Colon (tissue), 2 donors: ENCODE data around the gene SCGB1A1.
"Not testable (repeated sequence)": the region's sequence is repeated elsewhere in the genome, so short reads cannot be mapped to it uniquely, and the experiment has no call there.

Source experiments
- FAIRE-seq: peaks from 2 replicates; lab custom pipeline; 2012; peaks lifted over from hg19 to GRCh38; lab: Jason Lieb, UNC
- donor health status: control.
- donor health status: control.

SCGB1A1 gene

DNA sequence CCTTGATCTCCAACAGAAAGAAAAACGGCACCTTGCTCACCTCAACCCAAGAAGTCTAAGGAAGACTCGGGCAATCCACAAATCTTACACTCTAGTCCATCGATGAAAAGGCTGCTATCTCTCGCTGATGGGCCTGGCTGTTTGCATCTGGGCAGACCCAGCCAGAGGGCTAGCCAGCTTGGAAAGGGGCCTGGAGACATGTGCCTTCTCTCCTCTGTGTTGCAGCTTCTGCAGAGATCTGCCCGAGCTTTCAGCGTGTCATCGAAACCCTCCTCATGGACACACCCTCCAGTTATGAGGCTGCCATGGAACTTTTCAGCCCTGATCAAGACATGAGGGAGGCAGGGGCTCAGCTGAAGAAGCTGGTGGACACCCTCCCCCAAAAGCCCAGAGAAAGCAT, 3.2 kb downstream of the SCGB1A1 start:
- no peak for FAIRE-seq

DNA sequence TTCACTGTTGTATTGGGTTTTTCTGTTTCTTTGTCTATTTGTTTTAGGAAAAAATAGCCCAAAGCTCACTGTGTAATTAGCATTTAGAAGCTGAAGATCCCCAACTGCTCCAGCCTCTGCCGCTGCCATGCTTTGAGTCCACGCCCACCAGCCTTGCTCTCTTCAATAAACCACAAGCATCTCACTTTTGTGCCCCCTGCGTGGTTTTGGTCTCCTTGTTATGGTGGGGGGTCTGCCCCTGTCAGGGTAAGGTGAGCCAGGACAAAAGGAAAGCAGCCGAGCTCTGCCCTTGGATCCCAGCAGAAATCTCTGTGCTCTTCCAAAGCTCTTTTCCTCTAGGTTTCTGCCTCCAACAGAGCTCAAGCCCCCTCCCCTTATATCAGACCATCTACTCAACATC, 4.2 kb downstream of the SCGB1A1 start:
- no peak for FAIRE-seq

DNA sequence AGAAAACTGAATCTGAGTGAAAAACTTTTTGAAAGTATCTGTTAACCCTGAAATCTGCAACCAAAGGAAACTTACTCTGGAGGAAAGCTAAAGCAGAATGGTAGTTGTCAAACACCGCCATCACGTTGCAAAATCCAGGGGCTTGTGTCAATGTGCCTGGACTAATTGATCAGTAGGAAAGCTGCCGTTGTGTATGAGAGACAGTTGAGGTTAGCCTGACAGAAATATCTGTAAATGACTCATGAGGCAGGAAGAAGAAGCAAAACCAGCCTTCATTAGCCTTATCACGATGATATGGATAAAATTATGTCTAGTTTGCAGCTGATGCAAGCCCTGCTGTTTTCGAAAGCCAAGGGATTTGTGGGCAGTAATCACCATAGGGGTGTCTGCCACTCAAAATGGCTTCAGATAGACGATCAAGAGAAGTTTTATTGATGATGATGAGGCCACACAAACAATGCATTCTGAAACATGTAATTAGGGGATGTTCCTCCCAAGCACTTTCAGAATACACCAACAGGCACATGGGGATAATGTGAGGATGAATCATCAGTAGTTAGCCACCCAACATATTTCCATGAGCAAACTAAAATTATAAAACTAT, 8.9 kb downstream of the SCGB1A1 start:
- FAIRE-seq = no peak

GRCh38 chr11:62428871-62429560, 10.2 kb downstream of the SCGB1A1 start:
- no peak for FAIRE-seq

- no peak for FAIRE-seq
These were observed 11.6 kb downstream of the SCGB1A1 start for GRCh38 chr11:62430425-62430824.

- FAIRE-seq = no peak
These were observed 12.5 kb downstream of the SCGB1A1 start for GRCh38 chr11:62431171-62431901.

- no peak for FAIRE-seq
These were observed 13.9 kb downstream of the SCGB1A1 start for GRCh38 chr11:62432695-62433094.

GRCh38 chr11:62433141-62433903, 14.5 kb downstream of the SCGB1A1 start:
- FAIRE-seq = no peak

DNA sequence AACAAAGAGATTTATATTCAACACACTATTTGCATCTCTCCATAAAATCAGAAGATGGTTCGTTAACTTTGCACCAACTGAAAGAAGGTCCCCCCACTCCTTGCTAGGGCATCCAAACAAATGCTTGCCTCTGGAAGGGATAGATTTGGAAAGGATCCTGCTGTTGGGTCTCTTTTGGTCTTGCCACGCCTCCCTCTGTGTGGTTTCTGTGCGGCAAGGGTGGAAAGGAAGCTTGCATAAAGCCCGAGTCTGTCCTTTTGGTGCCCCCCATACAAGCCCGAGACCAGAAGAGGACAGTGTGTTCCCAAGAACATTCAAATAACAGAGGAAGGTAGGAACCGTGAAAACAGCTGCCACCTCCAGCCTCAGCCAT, 15.1 kb downstream of the SCGB1A1 start:
- FAIRE-seq = no peak

DNA sequence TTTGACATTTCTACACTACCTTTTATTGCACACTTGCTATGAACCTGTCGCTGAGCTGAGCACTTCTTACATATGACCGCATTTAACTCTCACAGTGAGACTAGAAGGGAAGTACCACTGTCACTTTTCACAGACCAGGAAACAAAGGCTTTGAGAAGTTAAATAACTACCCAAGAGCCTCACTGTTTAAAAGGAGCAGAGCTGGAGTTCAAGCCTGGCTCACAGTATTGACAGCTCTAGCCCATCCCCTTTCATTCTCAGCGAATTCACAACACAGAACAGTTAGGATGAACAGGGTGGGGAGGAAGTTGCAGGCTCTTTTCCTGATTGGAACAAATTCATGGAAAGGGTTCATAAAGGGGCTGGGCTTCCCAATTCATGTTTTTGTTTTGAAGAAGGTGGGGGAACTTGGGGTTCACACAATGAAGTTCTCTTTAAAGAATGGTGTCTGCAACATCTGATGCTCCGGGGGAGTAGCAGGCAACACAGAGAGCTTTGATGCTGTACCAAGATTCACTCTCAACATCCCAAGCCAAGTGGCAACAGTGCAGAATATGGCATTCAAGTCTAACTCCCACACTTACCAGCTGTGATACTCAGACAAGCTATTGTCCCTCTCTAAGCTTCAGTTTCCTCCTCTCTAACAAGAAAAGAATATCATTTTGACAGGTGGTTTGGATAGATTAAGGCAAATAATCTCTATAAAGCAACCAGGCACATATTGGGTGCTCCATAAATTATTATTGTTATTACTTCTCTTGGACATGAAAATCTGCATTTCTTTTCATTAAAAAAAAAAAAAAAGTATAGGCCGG, 17.2 kb downstream of the SCGB1A1 start:
- no peak for FAIRE-seq

GRCh38 chr11:62437616-62438015, 18.8 kb downstream of the SCGB1A1 start:
- no peak for FAIRE-seq

DNA sequence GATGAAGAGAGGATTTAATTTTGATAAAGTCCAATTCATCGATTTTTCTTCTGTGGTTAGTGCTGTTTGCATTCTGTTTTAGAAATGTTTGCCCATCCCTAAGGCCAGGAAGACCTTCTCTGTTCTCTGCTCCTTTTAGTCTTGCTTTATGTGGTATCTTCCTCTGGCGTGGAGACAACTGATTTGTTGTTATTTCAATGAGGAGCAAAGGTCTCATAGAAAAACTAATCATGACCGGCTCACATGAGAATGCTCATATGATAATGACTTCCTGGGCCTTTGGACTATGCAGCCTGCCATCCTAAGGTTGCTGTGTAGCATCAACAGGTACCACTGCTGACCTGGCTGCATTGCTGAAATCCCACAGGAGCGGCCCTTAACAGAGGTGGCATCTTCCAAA, 19.8 kb downstream of the SCGB1A1 start:
- no peak for FAIRE-seq

DNA sequence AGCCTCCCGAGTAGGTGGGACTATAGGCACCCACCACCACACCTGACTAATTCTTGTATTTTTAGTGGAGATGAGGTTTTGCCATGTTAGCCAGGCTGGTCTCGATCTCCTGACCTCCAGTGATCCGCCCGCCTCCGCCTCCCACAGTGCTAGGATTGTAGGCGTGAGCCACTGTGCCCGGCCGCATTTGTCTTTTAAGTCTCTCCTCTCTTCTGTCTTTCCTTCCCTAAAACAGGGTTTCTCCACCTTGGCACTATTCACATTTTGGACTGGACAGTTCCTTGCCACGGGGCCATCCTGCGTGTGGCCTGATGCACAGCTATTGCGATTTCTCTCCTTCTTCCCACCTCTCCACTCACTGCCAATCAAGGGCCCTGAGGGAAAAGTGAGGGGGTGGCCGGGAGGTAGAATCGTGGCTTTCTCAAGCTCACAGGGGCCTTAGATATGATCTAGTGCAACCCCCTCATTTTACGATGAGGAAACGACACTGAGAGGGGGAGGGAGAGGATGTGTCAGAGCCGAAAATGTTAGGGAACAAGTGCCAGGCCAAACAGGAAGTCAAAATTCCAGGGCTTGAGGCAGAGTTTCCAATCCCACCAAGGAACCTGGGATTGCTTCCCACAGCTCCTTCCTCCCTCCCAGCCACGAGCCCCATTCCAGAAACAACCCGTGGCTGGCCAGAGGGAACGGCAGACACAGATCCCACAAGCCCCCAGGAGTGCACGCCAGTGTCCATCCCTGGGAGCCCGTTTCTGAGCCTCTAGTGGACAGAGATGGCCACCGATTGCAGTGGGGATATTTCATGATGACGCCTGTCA, 21.2 kb downstream of the SCGB1A1 start:
- no peak for FAIRE-seq

DNA sequence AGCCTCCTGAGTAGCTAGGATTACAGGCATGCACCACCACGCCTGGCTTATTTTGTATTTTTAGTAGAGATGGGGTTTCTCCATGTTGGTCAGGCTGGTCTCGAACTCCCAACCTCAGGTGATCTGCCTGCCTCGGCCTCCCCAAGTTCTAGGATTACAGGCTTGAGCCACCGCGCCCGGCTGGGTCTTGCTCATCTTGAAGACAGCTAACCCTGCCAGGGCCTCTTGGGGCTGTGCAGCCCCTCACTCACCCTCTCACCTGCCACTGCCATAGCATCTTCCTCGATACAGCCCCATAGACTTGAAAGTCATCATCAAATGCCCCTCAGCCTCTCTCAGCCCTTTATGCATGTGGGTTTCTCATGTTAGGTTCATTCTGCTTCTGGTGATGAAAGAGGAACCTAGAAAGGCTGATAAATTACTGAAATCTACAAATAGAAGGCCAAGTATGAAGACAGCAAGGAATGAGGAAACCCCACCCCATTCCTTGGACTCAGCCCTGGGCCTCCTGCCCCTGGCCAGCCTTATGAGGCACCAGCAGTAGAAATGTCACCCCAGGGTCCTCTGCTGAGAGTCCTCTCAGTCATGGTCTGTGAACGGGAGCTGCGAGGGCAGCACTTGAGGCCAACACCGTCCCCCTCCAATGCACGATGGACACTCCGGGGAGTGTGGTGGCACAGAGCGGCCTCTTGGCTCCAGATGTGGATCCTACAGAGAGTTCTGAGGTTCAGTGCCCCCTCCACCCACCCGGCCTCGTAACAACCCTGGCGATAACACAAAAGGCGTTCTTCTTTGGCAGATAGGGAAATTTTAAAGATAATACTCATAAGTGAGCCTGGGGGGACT, 24.8 kb downstream of the SCGB1A1 start:
- FAIRE-seq = no peak

GRCh38 chr11:62444236-62444833, 25.5 kb downstream of the SCGB1A1 start:
- FAIRE-seq = no peak

GRCh38 chr11:62444835-62445234, 26.0 kb downstream of the SCGB1A1 start:
- FAIRE-seq = no peak

GRCh38 chr11:62445314-62445740, 26.5 kb downstream of the SCGB1A1 start:
- FAIRE-seq = no peak

DNA sequence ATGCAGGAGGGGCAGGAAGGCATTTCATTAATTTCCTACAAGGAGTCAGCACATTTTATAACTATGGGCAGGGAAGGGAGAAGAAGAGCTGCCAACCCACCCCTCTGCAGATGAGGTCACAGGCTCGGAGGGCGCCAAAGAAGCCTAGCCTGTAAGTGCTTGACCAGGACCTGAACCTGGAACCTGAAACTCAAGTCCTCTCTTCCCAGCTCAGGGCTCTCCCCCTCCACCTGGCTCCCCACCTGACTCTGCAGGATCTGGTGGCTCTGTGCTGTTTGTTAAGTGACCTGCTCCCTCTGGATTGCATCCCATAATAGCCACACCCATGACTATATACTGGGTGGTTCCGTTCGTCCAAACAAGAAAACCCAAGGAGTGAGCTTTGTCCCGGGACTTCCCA, 27.3 kb downstream of the SCGB1A1 start:
- FAIRE-seq = no peak

DNA sequence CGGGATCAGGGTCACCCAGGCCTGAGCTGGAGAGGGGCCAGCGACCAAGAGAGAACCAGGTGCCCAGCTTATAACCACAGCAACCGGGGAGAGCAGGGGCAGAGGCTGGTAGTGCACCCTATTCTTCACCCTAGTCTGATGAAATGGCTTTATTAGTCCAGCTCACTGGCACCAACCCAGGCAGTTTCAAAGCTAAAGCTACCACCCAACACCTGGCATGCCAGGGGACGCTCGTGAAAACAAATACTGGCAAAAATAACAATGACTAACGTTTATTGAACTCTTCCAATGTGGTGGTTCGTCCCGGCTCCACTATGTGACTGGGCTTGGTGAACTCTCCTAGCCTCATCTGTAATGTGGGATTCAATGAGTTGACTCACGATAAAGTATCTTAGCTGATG, 30.6 kb downstream of the SCGB1A1 start:
- FAIRE-seq = no peak

DNA sequence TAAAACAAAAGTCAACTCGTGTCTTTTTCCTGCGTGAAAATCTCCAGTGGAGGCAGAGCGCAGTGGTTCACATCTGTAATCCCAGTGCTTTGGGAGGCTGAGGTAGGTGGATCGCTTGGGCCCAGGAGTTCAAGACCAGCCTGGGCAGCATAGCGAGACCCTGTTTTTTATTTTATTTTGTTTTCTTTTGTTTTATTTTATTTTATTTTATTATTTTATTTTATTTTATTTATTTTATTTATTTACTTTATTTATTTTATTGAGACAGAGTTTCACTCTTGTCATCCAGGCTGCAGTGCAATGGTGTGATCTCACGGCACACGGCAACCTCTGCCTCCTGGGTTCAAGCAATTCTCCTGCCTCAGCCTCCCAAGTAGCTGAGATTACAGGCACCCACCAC, 31.1 kb downstream of the SCGB1A1 start:
- not testable (repeated sequence) for FAIRE-seq
